Brain microvascular endothelial cell (primary cell): ENCODE measurements around the gene SULT1C3.

ENCODE experiments used
- DNase-seq: peaks from one replicate; pipeline ENCODE4 v3.0.0-alpha.2; 2020
- H3K27ac ChIP-seq: fragments of 250-450 bp; sonication (Bioruptor Pico); 2 replicates; pipeline ENCODE4 v1.5.1; 2020; ENCODE audit warnings: mild to moderate bottlenecking, moderate library complexity
- H3K27me3 ChIP-seq: fragments of 250-450 bp; sonication (Bioruptor Pico); replicated peaks from 2 replicates; pipeline ENCODE4 v1.5.1; 2020; ENCODE audit warnings: mild to moderate bottlenecking
- H3K36me3 ChIP-seq: fragments of 250-450 bp; sonication (Bioruptor Pico); replicated peaks from 2 replicates; pipeline ENCODE4 v1.5.1; 2020; ENCODE audit warnings: mild to moderate bottlenecking
- H3K4me3 ChIP-seq: 2 replicates; pipeline ENCODE4 v1.5.1; 2011; ENCODE audit warnings: low read depth, mild to moderate bottlenecking, control low read depth, low read length, moderate library complexity
- CTCF ChIP-seq: IDR thresholded peaks from 2 replicates; pipeline ENCODE4 v1.5.1; 2011; ENCODE audit warnings: low read depth, mild to moderate bottlenecking, moderate library complexity, low read length, control low read depth, inconsistent platforms; ENCODE audit errors: missing control alignments
- in situ Hi-C: cut with HindIII; loops from 2 replicates; pipeline ENCODE4 v1.10.0; 2017; ENCODE audit warnings: low sequenced_read_pairs, low pct_ligation_motif_present

Gene SULT1C3

GRCh38 chr2:108253106-108253505 is 13.3 kb downstream of the SULT1C3 start:
- DNase-seq = no peak
- TF ChIP-seq CTCF = no peak
- Histone ChIP-seq H3K36me3 (no peaks in the 10 kb centered on the region), H3K4me3 (no peak overlapping the region), H3K27me3 (no peaks in the 10 kb centered on the region), H3K27ac (no peak overlapping the region)
- in situ Hi-C loops = no loop called here

GRCh38 chr2:108257757-108258331 is 18.1 kb downstream of the SULT1C3 start:
- no peak for TF ChIP-seq CTCF
- in situ Hi-C loops = no loop called here
- no peak overlapping the region for H3K4me3 ChIP-seq
- DNase-seq = peak; percentile 38
- H3K36me3 ChIP-seq = no peaks in the 10 kb centered on the region
- no peaks in the 10 kb centered on the region for H3K27me3 ChIP-seq
- H3K27ac ChIP-seq = no peak overlapping the region

- Histone ChIP-seq H3K27ac (no peak overlapping the region), H3K27me3 (no peaks in the 10 kb centered on the region), H3K4me3 (no peak overlapping the region), H3K36me3 (no peaks in the 10 kb centered on the region)
- in situ Hi-C loops = no loop called here
- no peak for DNase-seq
- no peak for TF ChIP-seq CTCF
Observed at GRCh38 chr2:108260773-108261172, 21.0 kb downstream of the SULT1C3 start.

- TF ChIP-seq CTCF = no peak
- Histone ChIP-seq H3K4me3 (no peak overlapping the region), H3K27me3 (no peaks in the 10 kb centered on the region), H3K27ac (no peak overlapping the region), H3K36me3 (no peaks in the 10 kb centered on the region)
- no peak for DNase-seq
- in situ Hi-C loops = no loop called here
Observed at GRCh38 chr2:108262036-108262435, 22.3 kb downstream of the SULT1C3 start.

GRCh38 chr2:108263401-108263800 is 23.6 kb downstream of the SULT1C3 start:
- DNase-seq = no peak
- H3K27ac ChIP-seq = no peak overlapping the region
- H3K36me3 ChIP-seq = no peaks in the 10 kb centered on the region
- no peak overlapping the region for H3K4me3 ChIP-seq
- in situ Hi-C loops = no loop called here
- no peak for TF ChIP-seq CTCF
- no peaks in the 10 kb centered on the region for H3K27me3 ChIP-seq

GRCh38 chr2:108266218-108266617 is 26.4 kb downstream of the SULT1C3 start:
- no peak for DNase-seq
- no peak for TF ChIP-seq CTCF

More at GRCh38 chr2:108266218-108266617, 26.4 kb downstream of the SULT1C3 start:
- Histone ChIP-seq H3K4me3 (no peak overlapping the region), H3K27ac (no peak overlapping the region), H3K36me3 (no peaks in the 10 kb centered on the region), H3K27me3 (no peaks in the 10 kb centered on the region)
- in situ Hi-C loops = no loop called here
